ENCODE results near the gene SLC46A1. TPM values are rescaled to one million over a fixed set of nuclear protein-coding genes. Genes with fewer than 3 reads are reported as not detected.

The SLC46A1 gene
- total and polyA plus RNA-seq, 2 donors (not counting 1 experiment from before 2014, with no cell fraction given): 2.5 to 4.3 TPM

DNA sequence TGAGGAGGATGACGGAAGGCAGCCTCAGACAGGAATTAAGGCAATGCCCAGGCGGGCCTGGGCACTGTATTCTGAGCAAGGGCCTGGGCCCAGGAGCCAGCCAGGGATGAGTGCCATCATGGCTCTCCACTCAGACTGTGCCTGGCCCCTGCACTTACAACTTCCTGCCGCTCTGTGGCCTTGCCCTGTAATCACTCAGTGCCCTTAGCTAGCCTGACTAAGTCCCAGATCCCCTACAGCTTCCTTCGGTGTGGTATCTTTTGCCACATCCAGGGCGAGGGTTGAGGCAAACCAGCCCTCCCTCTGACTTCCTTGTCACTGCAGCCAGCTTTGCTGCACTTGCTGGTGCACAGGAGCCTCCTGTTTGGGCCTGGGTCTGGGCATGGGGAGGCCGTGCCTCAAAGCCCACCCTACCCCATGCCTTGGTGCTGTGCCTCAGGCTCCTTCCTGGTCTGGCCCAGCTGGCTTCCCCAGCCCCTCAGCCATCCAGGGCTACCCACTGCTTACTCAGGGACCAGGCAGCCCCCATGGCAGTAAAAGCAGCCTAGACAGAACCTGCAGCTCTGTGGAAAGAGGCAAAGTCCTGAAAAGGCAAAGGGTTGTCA is 9.3 kb downstream of the SLC46A1 start:
- H3K4me3 Mint-ChIP-seq: no peak overlapping the region
- intact Hi-C loops (cut with micrococcal nuclease): no loop called here
- CTCF ChIA-PET: no interaction called here
- H2AFZ ChIP-seq (ENCODE audit: insufficient read depth, low read depth, low read length, poor library complexity, severe bottlenecking): no peak overlapping the region
- H3K9me3 ChIP-seq (ENCODE audit: control extremely low read depth in 1 of 3, control insufficient read depth in 2 of 3, insufficient read depth in 1 of 3, low read length in 2 of 3): no peaks in the 10 kb centered on the region
- no peak for ATAC-seq (ENCODE audit: low read depth)
- no peaks in the 10 kb centered on the region for H3K9me3 Mint-ChIP-seq (ENCODE audit: insufficient read depth)
- H3K27me3 Mint-ChIP-seq: no peaks in the 10 kb centered on the region
- H3K27me3 ChIP-seq (replicated peaks in 1 of 4; ENCODE audit: control extremely low read depth in 1 of 4, control insufficient read depth in 3 of 4, insufficient read depth in 4 of 4, low read length in 3 of 4): no peaks in the 10 kb centered on the region
- H3K79me2 ChIP-seq (ENCODE audit: control insufficient read depth, insufficient read depth, low read length): no peaks in the 10 kb centered on the region
- H3K9ac ChIP-seq (ENCODE audit: low read length): no peak overlapping the region
- TF ChIP-seq, protein P1, sequence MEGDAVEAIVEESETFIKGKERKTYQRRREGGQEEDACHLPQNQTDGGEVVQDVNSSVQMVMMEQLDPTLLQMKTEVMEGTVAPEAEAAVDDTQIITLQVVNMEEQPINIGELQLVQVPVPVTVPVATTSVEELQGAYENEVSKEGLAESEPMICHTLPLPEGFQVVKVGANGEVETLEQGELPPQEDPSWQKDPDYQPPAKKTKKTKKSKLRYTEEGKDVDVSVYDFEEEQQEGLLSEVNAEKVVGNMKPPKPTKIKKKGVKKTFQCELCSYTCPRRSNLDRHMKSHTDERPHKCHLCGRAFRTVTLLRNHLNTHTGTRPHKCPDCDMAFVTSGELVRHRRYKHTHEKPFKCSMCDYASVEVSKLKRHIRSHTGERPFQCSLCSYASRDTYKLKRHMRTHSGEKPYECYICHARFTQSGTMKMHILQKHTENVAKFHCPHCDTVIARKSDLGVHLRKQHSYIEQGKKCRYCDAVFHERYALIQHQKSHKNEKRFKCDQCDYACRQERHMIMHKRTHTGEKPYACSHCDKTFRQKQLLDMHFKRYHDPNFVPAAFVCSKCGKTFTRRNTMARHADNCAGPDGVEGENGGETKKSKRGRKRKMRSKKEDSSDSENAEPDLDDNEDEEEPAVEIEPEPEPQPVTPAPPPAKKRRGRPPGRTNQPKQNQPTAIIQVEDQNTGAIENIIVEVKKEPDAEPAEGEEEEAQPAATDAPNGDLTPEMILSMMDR (IDR thresholded peaks at IDR 0.05): no peak
- TF ChIP-seq EZH2 (IDR thresholded peaks at IDR 0.05; ENCODE audit: borderline replicate concordance, insufficient read depth, low read depth, low read length, poor library complexity, severe bottlenecking): no peak
- H3K27ac Mint-ChIP-seq: no peak overlapping the region
- H3K4me2 ChIP-seq (replicated peaks; ENCODE audit: low read depth, low read length, poor library complexity, severe bottlenecking): no peak overlapping the region
- no peaks in the 10 kb centered on the region for H4K20me1 ChIP-seq (ENCODE audit: control insufficient read depth, insufficient read depth, low read length, poor library complexity, severe bottlenecking)
- H3K4me1 ChIP-seq (ENCODE audit: control insufficient read depth in 2 of 2, insufficient read depth in 2 of 2, low read length in 2 of 2): no peaks in the 10 kb centered on the region
- H3K27ac ChIP-seq (ENCODE audit: low read length in 2 of 2): no peak overlapping the region
- WGBS (ENCODE audit: insufficient coverage): 83% methylated on average over 6 of the region's 6 CpGs
- H3K36me3 ChIP-seq (replicated peaks in 1 of 2; ENCODE audit: control extremely low read depth in 1 of 2, control insufficient read depth in 1 of 2, extremely low read depth in 1 of 2, insufficient read depth in 2 of 2, low read length in 1 of 2): peaks cover 0 to 15% of the 10 kb centered on the region in 2 experiments
- DNase-seq: no peak
- H3K4me3 ChIP-seq (ENCODE audit: control extremely low read depth in 1 of 5, extremely low read depth in 1 of 5, insufficient read depth in 1 of 5, low read depth in 2 of 5, low read length in 4 of 5): no peak overlapping the region
- H3K4me1 Mint-ChIP-seq: peaks cover 3% of the 10 kb centered on the region
- POLR2A ChIA-PET: no interaction called here

DNA sequence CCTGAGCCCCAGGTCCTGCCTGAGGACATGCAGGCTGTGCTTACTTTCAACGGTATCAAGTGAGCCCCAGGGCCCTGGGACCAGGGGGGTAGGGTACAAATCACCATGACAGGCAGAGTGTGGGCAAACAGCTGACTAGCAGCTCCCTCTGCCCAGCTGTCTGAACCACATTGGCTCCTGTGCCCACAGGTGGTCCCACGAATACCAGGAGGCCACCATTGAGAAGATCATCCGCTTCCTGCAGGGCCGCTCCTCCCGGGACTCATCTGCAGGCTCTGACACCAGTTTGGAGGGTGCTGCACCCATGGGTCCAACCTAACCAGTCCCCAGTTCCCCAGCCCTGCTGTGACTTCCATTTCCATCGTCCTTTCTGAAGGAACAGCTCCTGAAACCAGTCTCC is 10.0 kb downstream of the SLC46A1 start:
- H3K27ac ChIP-seq (ENCODE audit: low read length in 2 of 2): no peak overlapping the region
- H3K79me2 ChIP-seq (ENCODE audit: control insufficient read depth, insufficient read depth, low read length): no peaks in the 10 kb centered on the region
- no peaks in the 10 kb centered on the region for H3K9me3 ChIP-seq (ENCODE audit: control extremely low read depth in 1 of 3, control insufficient read depth in 2 of 3, insufficient read depth in 1 of 3, low read length in 2 of 3)
- Mint-ChIP-seq H3K4me3 (no peak overlapping the region), H3K4me1 (peaks cover 3% of the 10 kb centered on the region), H3K9me3 (ENCODE audit: insufficient read depth) (no peaks in the 10 kb centered on the region), H3K27ac (no peak overlapping the region), H3K27me3 (no peaks in the 10 kb centered on the region)
- H3K36me3 ChIP-seq (replicated peaks in 1 of 2; ENCODE audit: control extremely low read depth in 1 of 2, control insufficient read depth in 1 of 2, extremely low read depth in 1 of 2, insufficient read depth in 2 of 2, low read length in 1 of 2): peaks cover 0 to 19% of the 10 kb centered on the region in 2 experiments
- H3K9ac ChIP-seq (ENCODE audit: low read length): no peak overlapping the region
- H3K4me2 ChIP-seq (replicated peaks; ENCODE audit: low read depth, low read length, poor library complexity, severe bottlenecking): no peak overlapping the region
- intact Hi-C loops (cut with micrococcal nuclease): no loop called here
- 93% methylated on average over 6 of the region's 6 CpGs for WGBS (ENCODE audit: insufficient coverage)
- no peaks in the 10 kb centered on the region for H4K20me1 ChIP-seq (ENCODE audit: control insufficient read depth, insufficient read depth, low read length, poor library complexity, severe bottlenecking)
- H2AFZ ChIP-seq (ENCODE audit: insufficient read depth, low read depth, low read length, poor library complexity, severe bottlenecking): no peak overlapping the region
- ChIA-PET POLR2A (no interaction called here), CTCF (no interaction called here)
- TF ChIP-seq EZH2 (IDR thresholded peaks at IDR 0.05; ENCODE audit: borderline replicate concordance, insufficient read depth, low read depth, low read length, poor library complexity, severe bottlenecking): no peak
- TF ChIP-seq, protein P1 (IDR thresholded peaks at IDR 0.05): no peak
- no peaks in the 10 kb centered on the region for H3K27me3 ChIP-seq (replicated peaks in 1 of 4; ENCODE audit: control extremely low read depth in 1 of 4, control insufficient read depth in 3 of 4, insufficient read depth in 4 of 4, low read length in 3 of 4)
- H3K4me1 ChIP-seq (ENCODE audit: control insufficient read depth in 2 of 2, insufficient read depth in 2 of 2, low read length in 2 of 2): no peaks in the 10 kb centered on the region
- DNase-seq: no peak
- no peak for ATAC-seq (ENCODE audit: low read depth)
- no peak overlapping the region for H3K4me3 ChIP-seq (ENCODE audit: control extremely low read depth in 1 of 5, extremely low read depth in 1 of 5, insufficient read depth in 1 of 5, low read depth in 2 of 5, low read length in 4 of 5)
